Breast epithelium (tissue), 4 donors: Measurements from ENCODE around the gene USP1. TPM values are rescaled to one million over a fixed set of nuclear protein-coding genes. Genes with fewer than 3 reads are reported as not detected.

Experiments used
- DNase-seq, 2 donors: peaks; one replicate each; pipeline ENCODE4 v3.0.0-alpha.2; 2019; ENCODE audit warnings: low spot score in 2 of 2
- H3K27ac ChIP-seq, 2 donors: fragments of 200-600 bp; sonication (generic) in 1 of 2; one replicate each; pipeline ENCODE4 v1.5.1; 2016 to 2019; ENCODE audit warnings: mild to moderate bottlenecking in 1 of 2
- H3K27me3 ChIP-seq, 2 donors: fragments of 200-600 bp; sonication (generic) in 1 of 2; one replicate each; pipeline versions ENCODE4 v1.5.1 to v1.6.0; 2017 to 2019; ENCODE audit warnings: control low read depth in 1 of 2, mild to moderate bottlenecking in 1 of 2
- H3K36me3 ChIP-seq: fragments of 200-600 bp; one replicate; pipeline ENCODE4 v1.5.1; 2019
- H3K4me1 ChIP-seq, 2 donors: fragments of 200-600 bp; sonication (generic); one replicate each; pipeline ENCODE4 v1.5.1; 2016 to 2019; ENCODE audit warnings: control low read depth in 1 of 2
- H3K4me3 ChIP-seq, 3 donors: fragments of 200-600 bp; sonication (generic); 1 replicate in 2 of 3; 2 replicates in 1 of 3; pipeline ENCODE4 v1.5.1; 2016 to 2019; ENCODE audit warnings: mild to moderate bottlenecking in 3 of 3, moderate library complexity in 2 of 3
- H3K9me3 ChIP-seq, 2 donors: fragments of 200-600 bp; sonication (generic) in 1 of 2; one replicate each; pipeline ENCODE4 v1.5.1; 2016 to 2019; ENCODE audit warnings: control low read depth in 1 of 2
- POLR2A ChIP-seq: fragments of 450-650 bp; IDR thresholded peaks from one replicate; pipeline ENCODE4 v1.6.1; 2016; ENCODE audit warnings: antibody characterized with exemption, mild to moderate bottlenecking, moderate library complexity
- POLR2AphosphoS5 ChIP-seq, 3 donors: sonication (generic); formaldehyde crosslinking; IDR thresholded peaks; one replicate each; pipeline ENCODE4 v1.6.1; 2017; ENCODE audit warnings: antibody characterized with exemption in 3 of 3
- intact Hi-C: fragments of 100-400 bp; cut with DNase I; formaldehyde crosslinking; loops from one replicate; pipeline ENCODE4 v1.15.1; 2023; ENCODE audit warnings: low total_unique reads
- total RNA-seq, 3 donors: library from RNA; depleted of rRNA; stranded (reverse); fragments of >200 nt; gene quantifications; one replicate each; pipeline ENCODE4 v1.1.0, GENCODE V29; 2016
- TF ChIP-seq, protein P1 (sequence below), 3 donors: fragments of 450-650 bp; IDR thresholded peaks; one replicate each; pipeline ENCODE4 v1.5.1; 2016 to 2017; ENCODE audit warnings: antibody characterized with exemption in 3 of 3, mild to moderate bottlenecking in 3 of 3, moderate library complexity in 3 of 3

Gene USP1
- total RNA-seq, 3 donors from 2014 or later: 19.4 to 39.7 (median 29.8) TPM

DNA sequence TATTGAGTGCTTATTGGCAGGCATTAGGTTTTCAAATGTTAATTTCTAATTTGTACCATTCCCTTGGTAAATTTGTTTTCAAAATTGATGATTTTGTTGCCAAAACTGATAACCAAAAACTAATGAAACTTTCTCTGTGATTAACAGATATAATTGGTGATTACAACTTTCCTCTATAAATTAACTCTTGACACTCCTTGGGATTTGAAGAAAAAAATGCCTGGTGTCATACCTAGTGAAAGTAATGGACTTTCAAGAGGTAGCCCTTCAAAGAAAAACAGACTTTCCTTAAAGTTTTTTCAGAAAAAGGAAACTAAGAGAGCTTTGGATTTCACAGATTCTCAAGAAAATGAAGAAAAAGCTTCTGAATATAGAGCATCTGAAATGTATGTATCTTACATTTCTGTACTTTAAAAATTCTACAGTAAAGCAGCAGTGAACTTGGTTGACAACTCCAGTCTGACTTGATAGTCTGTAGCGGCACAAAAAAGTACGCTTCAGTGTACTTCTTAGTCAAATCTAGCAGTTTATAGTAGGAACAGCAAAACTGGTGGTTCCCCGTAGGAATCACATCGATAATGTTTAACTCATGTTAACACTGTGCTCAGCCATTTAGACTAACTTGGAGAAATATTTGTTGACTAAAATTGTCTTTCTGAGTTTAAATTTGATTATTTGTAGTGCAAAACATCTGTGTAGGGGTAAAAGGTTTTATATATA is 3.0 kb downstream of the USP1 start:
- Histone ChIP-seq H3K9me3 (no peaks in the 10 kb centered on the region), H3K27ac (no peak overlapping the region), H3K4me3 (no peak overlapping the region), H3K36me3 (peaks cover 8% of the 10 kb centered on the region), H3K4me1 (peaks cover 0 to 8% of the 10 kb centered on the region in 2 donors), H3K27me3 (no peaks in the 10 kb centered on the region)
- intact Hi-C loops: no loop called here
- TF ChIP-seq POLR2A: no peak
- TF ChIP-seq POLR2AphosphoS5 (IDR thresholded peaks at IDR 0.05): no peak
- TF ChIP-seq, protein P1, sequence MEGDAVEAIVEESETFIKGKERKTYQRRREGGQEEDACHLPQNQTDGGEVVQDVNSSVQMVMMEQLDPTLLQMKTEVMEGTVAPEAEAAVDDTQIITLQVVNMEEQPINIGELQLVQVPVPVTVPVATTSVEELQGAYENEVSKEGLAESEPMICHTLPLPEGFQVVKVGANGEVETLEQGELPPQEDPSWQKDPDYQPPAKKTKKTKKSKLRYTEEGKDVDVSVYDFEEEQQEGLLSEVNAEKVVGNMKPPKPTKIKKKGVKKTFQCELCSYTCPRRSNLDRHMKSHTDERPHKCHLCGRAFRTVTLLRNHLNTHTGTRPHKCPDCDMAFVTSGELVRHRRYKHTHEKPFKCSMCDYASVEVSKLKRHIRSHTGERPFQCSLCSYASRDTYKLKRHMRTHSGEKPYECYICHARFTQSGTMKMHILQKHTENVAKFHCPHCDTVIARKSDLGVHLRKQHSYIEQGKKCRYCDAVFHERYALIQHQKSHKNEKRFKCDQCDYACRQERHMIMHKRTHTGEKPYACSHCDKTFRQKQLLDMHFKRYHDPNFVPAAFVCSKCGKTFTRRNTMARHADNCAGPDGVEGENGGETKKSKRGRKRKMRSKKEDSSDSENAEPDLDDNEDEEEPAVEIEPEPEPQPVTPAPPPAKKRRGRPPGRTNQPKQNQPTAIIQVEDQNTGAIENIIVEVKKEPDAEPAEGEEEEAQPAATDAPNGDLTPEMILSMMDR (IDR thresholded peaks at IDR 0.05): no peak
- DNase-seq: no peak

DNA sequence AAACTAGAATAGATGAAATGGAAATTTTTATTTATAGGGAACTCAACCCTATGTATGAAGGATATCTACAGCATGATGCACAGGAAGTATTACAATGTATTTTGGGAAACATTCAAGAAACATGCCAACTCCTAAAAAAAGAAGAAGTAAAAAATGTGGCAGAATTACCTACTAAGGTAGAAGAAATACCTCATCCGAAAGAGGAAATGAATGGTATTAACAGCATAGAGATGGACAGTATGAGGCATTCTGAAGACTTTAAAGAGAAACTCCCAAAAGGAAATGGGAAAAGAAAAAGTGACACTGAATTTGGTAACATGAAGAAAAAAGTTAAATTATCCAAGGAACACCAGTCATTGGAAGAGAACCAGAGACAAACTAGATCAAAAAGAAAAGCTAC is 7.9 kb downstream of the USP1 start:
- no peaks in the 10 kb centered on the region for H3K4me1 ChIP-seq
- H3K27me3 ChIP-seq: no peaks in the 10 kb centered on the region
- DNase-seq: no peak
- H3K36me3 ChIP-seq: peaks cover 12% of the 10 kb centered on the region
- no peak overlapping the region for H3K27ac ChIP-seq
- no peak overlapping the region for H3K4me3 ChIP-seq
- intact Hi-C loops: no loop called here
- no peaks in the 10 kb centered on the region for H3K9me3 ChIP-seq
- TF ChIP-seq POLR2A: no peak
- no peak for TF ChIP-seq POLR2AphosphoS5 (IDR thresholded peaks at IDR 0.05)
- TF ChIP-seq, protein P1 (IDR thresholded peaks at IDR 0.05): no peak

DNA sequence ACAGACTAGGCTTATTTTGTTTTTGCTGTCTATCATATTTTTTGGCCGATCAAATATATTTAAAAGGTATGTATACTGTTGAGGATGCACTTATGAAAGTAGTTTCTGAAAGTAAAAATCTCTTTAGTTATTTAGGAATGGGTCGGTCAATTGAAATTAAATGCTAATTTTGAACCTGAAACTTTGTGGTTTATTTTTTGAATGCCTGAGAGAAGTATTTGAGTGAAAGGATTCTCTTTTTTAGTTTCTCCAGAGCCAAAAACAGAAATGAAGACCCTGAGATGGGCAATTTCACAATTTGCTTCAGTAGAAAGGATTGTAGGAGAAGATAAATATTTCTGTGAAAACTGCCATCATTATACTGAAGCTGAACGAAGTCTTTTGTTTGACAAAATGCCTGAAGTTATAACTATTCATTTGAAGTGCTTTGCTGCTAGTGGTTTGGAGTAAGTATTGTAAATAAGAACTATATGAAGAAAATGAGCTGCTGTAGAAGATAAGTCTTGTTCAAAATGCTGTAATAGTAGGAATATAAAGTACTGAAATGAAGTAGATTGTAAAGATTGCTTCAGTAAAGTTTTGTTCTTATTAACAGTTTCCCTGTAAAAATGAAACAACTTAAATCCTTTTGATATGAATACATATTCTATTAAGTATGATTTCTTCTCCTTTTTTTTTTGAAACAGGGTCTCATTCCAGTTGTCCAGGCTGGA is 11.5 kb downstream of the USP1 start:
- no peaks in the 10 kb centered on the region for H3K9me3 ChIP-seq
- no peak overlapping the region for H3K27ac ChIP-seq
- no peak overlapping the region for H3K4me3 ChIP-seq
- peaks cover 18% of the 10 kb centered on the region for H3K36me3 ChIP-seq
- H3K27me3 ChIP-seq: no peaks in the 10 kb centered on the region
- no peak for TF ChIP-seq POLR2A
- no peak for TF ChIP-seq POLR2AphosphoS5 (IDR thresholded peaks at IDR 0.05)
- TF ChIP-seq, protein P1 (IDR thresholded peaks at IDR 0.05): no peak
- H3K4me1 ChIP-seq: no peaks in the 10 kb centered on the region
- intact Hi-C loops: no loop called here
- no peak for DNase-seq

DNA sequence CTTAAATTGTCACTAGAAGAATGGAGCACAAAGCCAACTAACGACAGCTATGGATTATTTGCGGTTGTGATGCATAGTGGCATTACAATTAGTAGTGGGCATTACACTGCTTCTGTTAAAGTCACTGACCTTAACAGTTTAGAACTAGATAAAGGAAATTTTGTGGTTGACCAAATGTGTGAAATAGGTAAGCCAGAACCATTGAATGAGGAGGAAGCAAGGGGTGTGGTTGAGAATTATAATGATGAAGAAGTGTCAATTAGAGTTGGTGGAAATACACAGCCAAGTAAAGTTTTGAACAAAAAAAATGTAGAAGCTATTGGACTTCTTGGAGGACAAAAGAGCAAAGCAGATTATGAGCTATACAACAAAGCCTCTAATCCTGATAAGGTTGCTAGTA is 13.5 kb downstream of the USP1 start:
- DNase-seq: no peak

More for the DNA sequence above, 13.5 kb downstream of the USP1 start:
- H3K4me3 ChIP-seq: no peak overlapping the region
- no peaks in the 10 kb centered on the region for H3K27me3 ChIP-seq
- intact Hi-C loops: no loop called here
- no peak overlapping the region for H3K27ac ChIP-seq
- peaks cover 18% of the 10 kb centered on the region for H3K36me3 ChIP-seq
- H3K4me1 ChIP-seq: no peaks in the 10 kb centered on the region
- no peak for TF ChIP-seq POLR2A
- TF ChIP-seq, protein P1 (IDR thresholded peaks at IDR 0.05): no peak
- no peak for TF ChIP-seq POLR2AphosphoS5 (IDR thresholded peaks at IDR 0.05)
- no peaks in the 10 kb centered on the region for H3K9me3 ChIP-seq
